Colonic mucosa (tissue), 4 donors: ENCODE results near the gene TEKT2. TPM values are rescaled to one million over a fixed set of nuclear protein-coding genes. Genes with fewer than 3 reads are reported as not detected.

Experiments used
- DNase-seq: peaks from one replicate; pipeline ENCODE4 v3.0.0-alpha.2; 2020
- H3K27ac ChIP-seq: fragments of 200-600 bp; one replicate; pipeline ENCODE4 v1.8.0; 2021
- H3K27me3 ChIP-seq: fragments of 200-600 bp; one replicate; pipeline ENCODE4 v1.8.0; 2021
- H3K36me3 ChIP-seq: fragments of 200-600 bp; one replicate; pipeline ENCODE4 v1.8.0; 2021
- H3K4me1 ChIP-seq: fragments of 200-600 bp; one replicate; pipeline ENCODE4 v1.8.0; 2021; ENCODE audit warnings: mild to moderate bottlenecking
- H3K4me3 ChIP-seq: fragments of 200-600 bp; one replicate; pipeline ENCODE4 v1.8.0; 2021
- H3K9ac ChIP-seq, 2 donors: one replicate each; pipeline ENCODE4 v1.7.0; 2013; ENCODE audit warnings: control low read depth in 2 of 2, low read depth in 2 of 2, low read length in 2 of 2
- H3K9me3 ChIP-seq: fragments of 200-600 bp; one replicate; pipeline ENCODE4 v1.8.0; 2021
- CTCF ChIP-seq: fragments of 200-600 bp; IDR thresholded peaks from one replicate; pipeline ENCODE4 v1.8.0; 2022; ENCODE audit warnings: antibody characterized with exemption, mild to moderate bottlenecking
- intact Hi-C: fragments of 100-400 bp; cut with DNase I; formaldehyde crosslinking; loops from one replicate; pipeline ENCODE4 v1.14.1; 2022
- total RNA-seq, 2 donors: library from RNA; stranded (reverse); fragmentation: NEBNext Ultra II Directional in 1 of 2; extraction: Animal tissue kit (Norgen Biotek cat#: 25700) in 1 of 2; gene quantifications; one replicate each; pipeline ENCODE4 v1.2.1, GENCODE V29; 2021
- donor health status: healthy.
- donor health status: DM: no; HTN: no; CAD: no.
- donor health status: DM: no; HTN: no; CAD: no.

Gene TEKT2
- total RNA-seq, 2 donors from 2014 or later = 0.13 TPM; not detected in 1

GRCh38 chr1:36087233-36088123, 3.6 kb downstream of the TEKT2 start:
- H3K9me3 ChIP-seq = no peaks in the 10 kb centered on the region
- DNase-seq = no peak
- TF ChIP-seq CTCF = no peak
- intact Hi-C loops = loop anchor here (10.0 kb wide), 1 partner anchor 153 kb away; the partner anchor contains the start of gene AGO3
- H3K9ac ChIP-seq = no peak overlapping the region
- H3K36me3 ChIP-seq = peaks cover 2% of the 10 kb centered on the region
- no peaks in the 10 kb centered on the region for H3K27me3 ChIP-seq
- H3K4me3 ChIP-seq = no peak overlapping the region
- no peaks in the 10 kb centered on the region for H3K4me1 ChIP-seq
- no peak overlapping the region for H3K27ac ChIP-seq

GRCh38 chr1:36088265-36088576, 4.3 kb downstream of the TEKT2 start:
- Histone ChIP-seq H3K4me1 (no peaks in the 10 kb centered on the region), H3K36me3 (peaks cover 10% of the 10 kb centered on the region), H3K27ac (no peak overlapping the region), H3K9ac (peak overlapping the region; percentile 78 to 92), H3K9me3 (no peaks in the 10 kb centered on the region), H3K27me3 (no peaks in the 10 kb centered on the region), H3K4me3 (peak overlapping the region; percentile 96)
- no peak for DNase-seq
- TF ChIP-seq CTCF = no peak
- intact Hi-C loops = loop anchor here (10.0 kb wide), 1 partner anchor 153 kb away; the partner anchor contains the start of gene AGO3

- intact Hi-C loops = loop anchor here (10.0 kb wide), 1 partner anchor 154 kb away; the partner anchor contains the start of gene AGO3
- peak; percentile 87 for DNase-seq
- H3K9ac ChIP-seq = peak within 1 kb of the TSS; percentile 78 to 92
- H3K4me1 ChIP-seq = no peaks in the 10 kb centered on the region
- no peaks in the 10 kb centered on the region for H3K9me3 ChIP-seq
- TF ChIP-seq CTCF = peak; percentile 97
- H3K4me3 ChIP-seq = peak within 1 kb of the TSS; percentile 96
- no peaks in the 10 kb centered on the region for H3K27me3 ChIP-seq
- peak within 1 kb of the TSS; percentile 83 for H3K27ac ChIP-seq
- H3K36me3 ChIP-seq = peaks cover 14% of the 10 kb centered on the region
These were observed 4.9 kb downstream of the TEKT2 start, which contains the start of gene ADPRS for GRCh38 chr1:36088577-36089392. TSS of gene ADPRS (plus strand) at chr1:36088892. CDS start at chr1:36088905, 13 bp downstream.

- no peak for DNase-seq
- no peak for TF ChIP-seq CTCF
- Histone ChIP-seq H3K9me3 (no peaks in the 10 kb centered on the region), H3K4me3 (peak overlapping the region; percentile 96), H3K36me3 (peaks cover 20% of the 10 kb centered on the region), H3K4me1 (no peaks in the 10 kb centered on the region), H3K27me3 (no peaks in the 10 kb centered on the region), H3K9ac (peak overlapping the region; percentile 78 to 92), H3K27ac (peak overlapping the region; percentile 83)
- intact Hi-C loops = loop anchor here (5.0 to 10.0 kb wide), 3 partner anchors 155 to 335 kb away; partner anchors contain the start of gene AGO3
These were observed 5.7 kb downstream of the TEKT2 start for GRCh38 chr1:36089393-36090121.

GRCh38 chr1:36091141-36091540, 7.2 kb downstream of the TEKT2 start:
- intact Hi-C loops = loop anchor here (5.0 to 10.0 kb wide), 2 partner anchors 196 to 334 kb away; no protein-coding TSS in a partner anchor
- no peak for DNase-seq
- Histone ChIP-seq H3K36me3 (peaks cover 20% of the 10 kb centered on the region), H3K27me3 (no peaks in the 10 kb centered on the region), H3K9me3 (no peaks in the 10 kb centered on the region), H3K4me1 (no peaks in the 10 kb centered on the region), H3K4me3 (no peak overlapping the region), H3K9ac (no peak overlapping the region), H3K27ac (no peak overlapping the region)
- TF ChIP-seq CTCF = no peak
